Hepatocyte (in vitro differentiated cells): ENCODE results near the gene PAMR1. TPM values are rescaled to one million over a fixed set of nuclear protein-coding genes. Genes with fewer than 3 reads are reported as not detected.

Experiments
- DNase-seq: peaks from one replicate; pipeline ENCODE4 v3.0.0-alpha.2; 2016; ENCODE audit warnings: low spot score
- H2AFZ ChIP-seq: fragments of 200-600 bp; sonication (generic); 2 replicates; pipeline ENCODE4 v1.6.0; 2016; ENCODE audit warnings: antibody characterized with exemption, mild to moderate bottlenecking
- H3K27ac ChIP-seq: fragments of 200-600 bp; sonication (generic); 2 replicates; pipeline ENCODE4 v1.5.1; 2016; ENCODE audit warnings: mild to moderate bottlenecking
- H3K27me3 ChIP-seq: fragments of 200-600 bp; sonication (generic); 2 replicates; pipeline ENCODE4 v1.6.1; 2016
- H3K36me3 ChIP-seq: fragments of 200-600 bp; sonication (generic); replicated peaks from 2 replicates; pipeline ENCODE4 v1.5.1; 2016; ENCODE audit warnings: low read depth; ENCODE audit not compliant: insufficient read depth
- H3K4me1 ChIP-seq: fragments of 200-600 bp; sonication (generic); 2 replicates; pipeline ENCODE4 v1.5.1; 2016; ENCODE audit warnings: mild to moderate bottlenecking, moderate library complexity; ENCODE audit not compliant: insufficient read depth
- H3K4me2 ChIP-seq: fragments of 200-600 bp; sonication (generic); 2 replicates; pipeline ENCODE4 v1.6.0; 2016
- H3K4me3 ChIP-seq: fragments of 200-600 bp; sonication (generic); 2 replicates; pipeline ENCODE4 v1.5.1; 2016; ENCODE audit warnings: mild to moderate bottlenecking
- H3K79me2 ChIP-seq: fragments of 200-600 bp; sonication (generic); 2 replicates; pipeline ENCODE4 v1.6.0; 2017; ENCODE audit warnings: mild to moderate bottlenecking
- H3K9me2 ChIP-seq: fragments of 200-600 bp; sonication (generic); replicated peaks from 2 replicates; pipeline ENCODE4 v1.6.0; 2017; ENCODE audit warnings: mild to moderate bottlenecking; ENCODE audit not compliant: insufficient read depth
- H3K9me3 ChIP-seq: fragments of 200-600 bp; sonication (generic); 2 replicates; pipeline ENCODE4 v1.5.1; 2016; ENCODE audit warnings: low read depth, mild to moderate bottlenecking
- H4K20me1 ChIP-seq: fragments of 200-600 bp; sonication (generic); 2 replicates; pipeline ENCODE4 v1.6.0; 2016; ENCODE audit warnings: mild to moderate bottlenecking; ENCODE audit not compliant: insufficient read depth, poor library complexity, severe bottlenecking
- EZH2 ChIP-seq: fragments of 200-600 bp; sonication (generic); IDR thresholded peaks from 2 replicates; pipeline ENCODE4 v1.6.1; 2016; ENCODE audit warnings: antibody characterized with exemption, mild to moderate bottlenecking, borderline replicate concordance
- EZH2phosphoT487 ChIP-seq: fragments of 200-600 bp; sonication (generic); IDR thresholded peaks from one replicate; pipeline ENCODE4 v1.6.1; 2018; ENCODE audit warnings: antibody characterized with exemption, mild to moderate bottlenecking, low read depth, moderate library complexity; ENCODE audit not compliant: unreplicated experiment, severe bottlenecking
- WGBS: methylation state at CpG from one replicate; pipeline ENCODE4 v1.1.6; 2016; ENCODE audit warnings: low lambda C conversion rate; ENCODE audit errors: missing lambda C conversion rate; 5-methylcytosine and 5-hydroxymethylcytosine counted together
- polyA plus RNA-seq: library from polyadenylated mRNA; unstranded; fragments of >200 nt; fragmentation: Nextera tagmentation; extraction: Ambion mirVana; gene quantifications from 2 replicates; pipeline ENCODE4 v1.2.1, GENCODE V29; 2016
- total RNA-seq: library from RNA; depleted of rRNA; stranded (reverse); fragments of >200 nt; gene quantifications from 2 replicates; pipeline ENCODE4 v1.2.3, GENCODE V29; 2014
- TF ChIP-seq, protein P1 (sequence below): fragments of 200-600 bp; sonication (generic); IDR thresholded peaks from 2 replicates; pipeline ENCODE4 v1.5.1; 2016; ENCODE audit warnings: antibody characterized with exemption, mild to moderate bottlenecking; ENCODE audit not compliant: poor library complexity

PAMR1 gene
- total and polyA plus RNA-seq, 2 experiments from 2014 or later, result 26.3 to 31.1 TPM

DNA sequence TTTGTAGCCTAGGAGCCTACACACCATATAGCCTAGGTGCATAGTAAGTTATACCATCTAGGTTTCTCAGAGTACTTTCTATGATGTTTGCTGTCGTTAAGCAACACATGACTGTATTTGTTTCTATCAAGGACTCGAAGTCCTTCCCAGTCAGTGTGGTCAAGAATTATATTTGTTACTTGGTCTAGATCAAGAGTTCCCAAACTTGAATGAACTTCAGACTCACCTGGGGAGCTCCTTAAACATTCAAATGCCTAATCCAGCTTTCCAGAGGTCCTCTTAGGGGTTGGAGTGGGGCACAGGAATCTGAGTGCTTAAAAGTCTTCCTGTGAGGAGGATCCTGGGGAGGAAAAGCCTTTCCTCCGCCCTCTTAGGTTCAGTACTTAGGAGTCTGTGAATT is 41.5 kb upstream of the PAMR1 start:
- no peaks in the 10 kb centered on the region for H3K79me2 ChIP-seq

GRCh38 chr11:35566181-35566580 is 40.8 kb upstream of the PAMR1 start:
- Histone ChIP-seq H4K20me1 (no peaks in the 10 kb centered on the region), H3K27ac (no peak overlapping the region), H3K36me3 (no peaks in the 10 kb centered on the region), H3K4me2 (no peak overlapping the region), H3K4me1 (no peaks in the 10 kb centered on the region), H3K9me2 (no peaks in the 10 kb centered on the region), H3K9me3 (no peaks in the 10 kb centered on the region), H3K27me3 (no peaks in the 10 kb centered on the region), H2AFZ (no peak overlapping the region), H3K4me3 (no peak overlapping the region), H3K79me2 (no peaks in the 10 kb centered on the region)
- no peak for DNase-seq
- TF ChIP-seq EZH2 (no peak), EZH2phosphoT487 (no peak)
- TF ChIP-seq, protein P1, sequence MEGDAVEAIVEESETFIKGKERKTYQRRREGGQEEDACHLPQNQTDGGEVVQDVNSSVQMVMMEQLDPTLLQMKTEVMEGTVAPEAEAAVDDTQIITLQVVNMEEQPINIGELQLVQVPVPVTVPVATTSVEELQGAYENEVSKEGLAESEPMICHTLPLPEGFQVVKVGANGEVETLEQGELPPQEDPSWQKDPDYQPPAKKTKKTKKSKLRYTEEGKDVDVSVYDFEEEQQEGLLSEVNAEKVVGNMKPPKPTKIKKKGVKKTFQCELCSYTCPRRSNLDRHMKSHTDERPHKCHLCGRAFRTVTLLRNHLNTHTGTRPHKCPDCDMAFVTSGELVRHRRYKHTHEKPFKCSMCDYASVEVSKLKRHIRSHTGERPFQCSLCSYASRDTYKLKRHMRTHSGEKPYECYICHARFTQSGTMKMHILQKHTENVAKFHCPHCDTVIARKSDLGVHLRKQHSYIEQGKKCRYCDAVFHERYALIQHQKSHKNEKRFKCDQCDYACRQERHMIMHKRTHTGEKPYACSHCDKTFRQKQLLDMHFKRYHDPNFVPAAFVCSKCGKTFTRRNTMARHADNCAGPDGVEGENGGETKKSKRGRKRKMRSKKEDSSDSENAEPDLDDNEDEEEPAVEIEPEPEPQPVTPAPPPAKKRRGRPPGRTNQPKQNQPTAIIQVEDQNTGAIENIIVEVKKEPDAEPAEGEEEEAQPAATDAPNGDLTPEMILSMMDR, result no peak
- 83% methylated on average over 4 of the region's 4 CpGs for WGBS

More for the DNA sequence above, 41.5 kb upstream of the PAMR1 start:
- no peak for DNase-seq
- Histone ChIP-seq H3K9me2 (no peaks in the 10 kb centered on the region), H4K20me1 (no peaks in the 10 kb centered on the region), H3K4me3 (no peak overlapping the region), H3K9me3 (no peaks in the 10 kb centered on the region), H3K27me3 (no peaks in the 10 kb centered on the region), H3K36me3 (no peaks in the 10 kb centered on the region), H3K4me2 (no peak overlapping the region), H2AFZ (no peak overlapping the region), H3K27ac (no peak overlapping the region), H3K4me1 (no peaks in the 10 kb centered on the region)
- WGBS, result 91% methylated on average over 3 of the region's 3 CpGs
- no peak for TF ChIP-seq EZH2phosphoT487
- TF ChIP-seq EZH2, result no peak
- TF ChIP-seq, protein P1, result no peak

GRCh38 chr11:35564245-35564595 is 38.8 kb upstream of the PAMR1 start:
- no peak overlapping the region for H2AFZ ChIP-seq
- H4K20me1 ChIP-seq, result no peaks in the 10 kb centered on the region
- no peak overlapping the region for H3K4me2 ChIP-seq
- H3K79me2 ChIP-seq, result no peaks in the 10 kb centered on the region
- H3K36me3 ChIP-seq, result no peaks in the 10 kb centered on the region
- no peaks in the 10 kb centered on the region for H3K4me1 ChIP-seq
- H3K9me2 ChIP-seq, result no peaks in the 10 kb centered on the region
- 70% methylated on average over 4 of the region's 4 CpGs for WGBS
- no peaks in the 10 kb centered on the region for H3K9me3 ChIP-seq
- TF ChIP-seq EZH2phosphoT487 (no peak), EZH2 (no peak)
- TF ChIP-seq, protein P1, result no peak
- no peak for DNase-seq
- peak overlapping the region; percentile 8 for H3K27ac ChIP-seq
- no peak overlapping the region for H3K4me3 ChIP-seq
- no peaks in the 10 kb centered on the region for H3K27me3 ChIP-seq
